ENCODE measurements around the gene MAP2K5. TPM values are rescaled to one million over a fixed set of nuclear protein-coding genes. Genes with fewer than 3 reads are reported as not detected.

Gene MAP2K5
- total RNA-seq, 1 donor from 2014 or later = 26.7 TPM

DNA sequence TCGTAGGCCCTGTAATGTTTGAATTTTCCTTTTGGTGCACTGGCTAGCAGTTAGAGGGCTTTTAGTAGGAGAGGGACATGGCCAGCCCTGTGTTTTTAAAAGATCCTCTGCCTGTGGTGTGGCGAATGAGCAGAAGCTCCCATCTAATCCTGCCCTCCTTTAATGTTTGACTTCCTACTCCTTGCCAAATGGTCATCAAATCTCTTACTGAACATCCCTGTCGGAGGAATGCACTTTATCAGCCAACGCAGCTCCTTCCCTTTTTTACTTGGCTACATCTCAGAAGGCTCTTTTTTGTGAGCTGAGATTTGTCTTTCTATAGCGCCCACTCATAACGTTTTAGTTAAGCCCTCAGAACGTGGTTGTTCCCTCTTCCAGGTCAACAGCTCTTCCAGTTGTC, 44.8 kb downstream of the MAP2K5 start:
- DNase-seq (no peak), ATAC-seq (ENCODE audit: low read depth) (no peak)
- TF ChIP-seq, protein P1, sequence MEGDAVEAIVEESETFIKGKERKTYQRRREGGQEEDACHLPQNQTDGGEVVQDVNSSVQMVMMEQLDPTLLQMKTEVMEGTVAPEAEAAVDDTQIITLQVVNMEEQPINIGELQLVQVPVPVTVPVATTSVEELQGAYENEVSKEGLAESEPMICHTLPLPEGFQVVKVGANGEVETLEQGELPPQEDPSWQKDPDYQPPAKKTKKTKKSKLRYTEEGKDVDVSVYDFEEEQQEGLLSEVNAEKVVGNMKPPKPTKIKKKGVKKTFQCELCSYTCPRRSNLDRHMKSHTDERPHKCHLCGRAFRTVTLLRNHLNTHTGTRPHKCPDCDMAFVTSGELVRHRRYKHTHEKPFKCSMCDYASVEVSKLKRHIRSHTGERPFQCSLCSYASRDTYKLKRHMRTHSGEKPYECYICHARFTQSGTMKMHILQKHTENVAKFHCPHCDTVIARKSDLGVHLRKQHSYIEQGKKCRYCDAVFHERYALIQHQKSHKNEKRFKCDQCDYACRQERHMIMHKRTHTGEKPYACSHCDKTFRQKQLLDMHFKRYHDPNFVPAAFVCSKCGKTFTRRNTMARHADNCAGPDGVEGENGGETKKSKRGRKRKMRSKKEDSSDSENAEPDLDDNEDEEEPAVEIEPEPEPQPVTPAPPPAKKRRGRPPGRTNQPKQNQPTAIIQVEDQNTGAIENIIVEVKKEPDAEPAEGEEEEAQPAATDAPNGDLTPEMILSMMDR (IDR thresholded peaks at IDR 0.05) = no peak
- POLR2A ChIA-PET = no interaction called here
- Mint-ChIP-seq H3K4me1 (no peaks in the 10 kb centered on the region), H3K4me3 (no peak overlapping the region), H3K36me3 (ENCODE audit: low read depth) (peaks cover 40% of the 10 kb centered on the region), H3K27me3 (no peaks in the 10 kb centered on the region), H3K9me3 (no peaks in the 10 kb centered on the region), H3K27ac (no peak overlapping the region)
- intact Hi-C loops (cut with micrococcal nuclease) = no loop called here
- CTCF ChIA-PET = no interaction called here

DNA sequence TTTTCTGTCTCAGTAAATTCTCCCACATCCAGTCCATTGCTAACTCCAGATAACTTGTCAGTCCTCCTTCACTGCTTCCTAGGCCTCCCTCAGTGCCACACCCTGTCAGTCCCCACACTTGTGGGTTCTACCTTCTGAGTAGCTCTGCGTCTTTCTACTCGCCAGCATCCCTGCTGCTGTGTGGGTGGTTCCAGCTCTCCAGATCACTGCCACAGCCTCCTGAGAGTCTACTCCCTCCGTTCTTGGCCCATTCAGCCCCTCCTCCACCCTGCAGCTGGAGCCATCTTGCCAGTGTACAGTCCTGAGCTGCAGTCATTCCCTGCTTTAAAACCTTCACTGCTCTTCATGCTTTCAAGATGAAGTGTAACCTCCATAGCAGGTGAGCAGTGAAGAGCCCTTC, 45.3 kb downstream of the MAP2K5 start:
- Mint-ChIP-seq H3K9me3 (no peaks in the 10 kb centered on the region), H3K36me3 (ENCODE audit: low read depth) (peaks cover 43% of the 10 kb centered on the region), H3K4me3 (no peak overlapping the region), H3K4me1 (no peaks in the 10 kb centered on the region), H3K27me3 (no peaks in the 10 kb centered on the region), H3K27ac (no peak overlapping the region)
- ChIA-PET CTCF (no interaction called here), POLR2A (no interaction called here)
- intact Hi-C loops (cut with micrococcal nuclease) = no loop called here
- DNase-seq = no peak
- no peak for ATAC-seq (ENCODE audit: low read depth)
- TF ChIP-seq, protein P1 (IDR thresholded peaks at IDR 0.05) = no peak

DNA sequence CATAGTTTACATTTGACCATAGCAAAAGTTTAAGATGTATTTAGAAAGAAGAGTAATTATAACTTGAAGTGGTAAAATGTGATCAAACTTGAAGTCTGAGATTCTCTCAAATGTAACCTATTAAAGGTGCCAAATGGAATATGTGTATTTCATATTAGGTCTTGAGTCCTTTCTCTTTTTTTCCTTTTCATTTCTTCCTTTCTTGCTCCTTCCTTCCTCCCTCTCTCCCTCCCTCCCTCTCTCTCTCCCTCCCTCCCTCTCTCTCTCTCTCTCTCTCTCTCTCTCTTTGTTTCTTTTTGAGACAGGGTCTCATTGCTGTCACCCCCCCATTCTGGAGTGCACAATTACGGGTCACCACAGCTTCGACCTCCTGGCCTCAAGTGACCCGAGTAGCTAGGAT, 47.7 kb downstream of the MAP2K5 start:
- ATAC-seq (ENCODE audit: low read depth) (no peak), DNase-seq (no peak)
- ChIA-PET POLR2A (no interaction called here), CTCF (no interaction called here)
- Mint-ChIP-seq H3K27me3 (no peaks in the 10 kb centered on the region), H3K4me1 (no peaks in the 10 kb centered on the region), H3K36me3 (ENCODE audit: low read depth) (peaks cover 55% of the 10 kb centered on the region), H3K9me3 (no peaks in the 10 kb centered on the region), H3K27ac (no peak overlapping the region), H3K4me3 (no peak overlapping the region)
- TF ChIP-seq, protein P1 (IDR thresholded peaks at IDR 0.05) = no peak
- intact Hi-C loops (cut with micrococcal nuclease) = no loop called here

DNA sequence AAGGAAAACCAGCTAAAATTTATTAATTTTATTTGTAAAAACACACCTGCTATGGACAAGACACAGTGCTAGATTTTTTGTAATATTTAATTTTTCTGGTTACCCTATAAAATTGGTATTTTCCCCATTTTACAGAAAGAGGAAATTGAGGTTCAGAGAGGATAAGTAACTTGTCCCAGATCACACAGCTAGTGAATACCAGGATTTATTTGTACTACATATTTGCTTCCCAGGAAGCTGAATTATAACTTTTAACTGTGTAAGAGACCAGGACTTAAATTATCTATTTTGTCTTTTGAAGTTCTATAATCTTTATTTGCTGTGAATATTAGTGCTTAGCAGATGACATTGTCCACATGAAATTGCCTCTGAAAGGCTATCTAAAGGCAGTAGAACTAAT, 49.7 kb downstream of the MAP2K5 start:
- ATAC-seq (ENCODE audit: low read depth) (no peak), DNase-seq (no peak)
- no peaks in the 10 kb centered on the region for H3K9me3 Mint-ChIP-seq
- H3K27ac Mint-ChIP-seq = no peak overlapping the region
- no peak overlapping the region for H3K4me3 Mint-ChIP-seq
- ChIA-PET CTCF (interaction anchor here (0.5 kb wide), 1 partner anchor 1739 kb away, joined by 3 read pairs; no protein-coding TSS in a partner anchor), POLR2A (no interaction called here)
- H3K4me1 Mint-ChIP-seq = no peaks in the 10 kb centered on the region
- TF ChIP-seq, protein P1 (IDR thresholded peaks at IDR 0.05) = no peak
- H3K36me3 Mint-ChIP-seq (ENCODE audit: low read depth) = peaks cover 51% of the 10 kb centered on the region
- intact Hi-C loops (cut with micrococcal nuclease) = no loop called here
- no peaks in the 10 kb centered on the region for H3K27me3 Mint-ChIP-seq

DNA sequence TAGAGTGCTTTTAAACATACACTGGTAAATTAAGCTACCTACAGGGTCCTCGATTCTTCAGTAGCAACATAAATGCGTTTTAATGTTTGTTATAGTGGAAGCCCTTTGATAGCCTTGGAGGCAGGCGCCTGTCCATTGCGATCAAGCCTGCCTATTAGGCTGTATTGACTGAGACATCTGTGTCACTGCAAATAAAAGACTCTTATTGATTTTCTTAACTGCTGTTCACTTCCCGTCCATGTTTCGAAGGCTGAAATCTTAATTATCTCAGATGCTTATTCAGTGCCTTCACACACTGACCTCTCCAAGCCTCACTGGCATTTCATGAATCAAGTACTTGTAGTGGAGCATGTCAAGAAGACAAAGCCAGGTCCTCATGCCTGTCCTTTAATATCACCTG, 51.1 kb downstream of the MAP2K5 start:
- H3K36me3 Mint-ChIP-seq (ENCODE audit: low read depth) = peaks cover 41% of the 10 kb centered on the region

More for the DNA sequence above, 51.1 kb downstream of the MAP2K5 start:
- ATAC-seq (ENCODE audit: low read depth) (no peak), DNase-seq (no peak)
- TF ChIP-seq, protein P1 (IDR thresholded peaks at IDR 0.05) = no peak
- ChIA-PET POLR2A (no interaction called here), CTCF (no interaction called here)
- no peaks in the 10 kb centered on the region for H3K9me3 Mint-ChIP-seq
- intact Hi-C loops (cut with micrococcal nuclease) = no loop called here
- H3K4me3 Mint-ChIP-seq = no peak overlapping the region
- H3K27ac Mint-ChIP-seq = no peak overlapping the region
- H3K4me1 Mint-ChIP-seq = no peaks in the 10 kb centered on the region
- H3K27me3 Mint-ChIP-seq = no peaks in the 10 kb centered on the region
